GM20000 (cell line): ENCODE results near the gene CTSV.
"Not testable (repeated sequence)": the region's sequence is repeated elsewhere in the genome, so short reads cannot be mapped to it uniquely, and the experiment has no call there.

Experiments
- DNase-seq: peaks from one replicate; pipeline ENCODE4 v3.0.0; 2012; ENCODE audit warnings: low spot score
- CTCF ChIP-seq: IDR thresholded peaks from 2 replicates; pipeline ENCODE4 v1.5.1; 2012; ENCODE audit warnings: mild to moderate bottlenecking, control low read depth; ENCODE audit errors: extremely low read depth, missing control alignments

The CTSV gene

GRCh38 chr9:97038611-97039513, at the start of gene CTSV:
TSS of gene CTSV (minus strand) at chr9:97039142. CDS start at chr9:97038043, 1,099 bp downstream.
- no peak for TF ChIP-seq CTCF
- peak; percentile 90 for DNase-seq

- DNase-seq, result not testable (repeated sequence)
Measured at GRCh38 chr9:97087668-97088215, 48.8 kb upstream of the CTSV start.

GRCh38 chr9:97084562-97084991, 45.6 kb upstream of the CTSV start:
- DNase-seq, result not testable (repeated sequence)

GRCh38 chr9:97078362-97078761, 39.4 kb upstream of the CTSV start:
- TF ChIP-seq CTCF, result no peak
- DNase-seq, result no peak

GRCh38 chr9:97077452-97078295, 38.7 kb upstream of the CTSV start:
- no peak for TF ChIP-seq CTCF
- DNase-seq, result no peak

GRCh38 chr9:97076731-97077451, 37.9 kb upstream of the CTSV start:
- DNase-seq, result not testable (repeated sequence)

- DNase-seq, result no peak
- no peak for TF ChIP-seq CTCF
Measured at GRCh38 chr9:97076238-97076637, 37.3 kb upstream of the CTSV start.

GRCh38 chr9:97075289-97075985, 36.5 kb upstream of the CTSV start:
- no peak for DNase-seq
- TF ChIP-seq CTCF, result no peak
